CD1c-positive myeloid dendritic cell (primary cell): Measurements from ENCODE around the gene KBTBD12.

ENCODE experiments used
- DNase-seq: peaks from one replicate; pipeline ENCODE4 v3.0.0-alpha.2; 2016; ENCODE audit errors: extremely low spot score

KBTBD12 gene

GRCh38 chr3:127985655-127986225 lies 70.7 kb downstream of the KBTBD12 start:
- DNase-seq, result no peak

- DNase-seq, result no peak
These were observed 71.8 kb downstream of the KBTBD12 start for GRCh38 chr3:127986803-127987202.

DNA sequence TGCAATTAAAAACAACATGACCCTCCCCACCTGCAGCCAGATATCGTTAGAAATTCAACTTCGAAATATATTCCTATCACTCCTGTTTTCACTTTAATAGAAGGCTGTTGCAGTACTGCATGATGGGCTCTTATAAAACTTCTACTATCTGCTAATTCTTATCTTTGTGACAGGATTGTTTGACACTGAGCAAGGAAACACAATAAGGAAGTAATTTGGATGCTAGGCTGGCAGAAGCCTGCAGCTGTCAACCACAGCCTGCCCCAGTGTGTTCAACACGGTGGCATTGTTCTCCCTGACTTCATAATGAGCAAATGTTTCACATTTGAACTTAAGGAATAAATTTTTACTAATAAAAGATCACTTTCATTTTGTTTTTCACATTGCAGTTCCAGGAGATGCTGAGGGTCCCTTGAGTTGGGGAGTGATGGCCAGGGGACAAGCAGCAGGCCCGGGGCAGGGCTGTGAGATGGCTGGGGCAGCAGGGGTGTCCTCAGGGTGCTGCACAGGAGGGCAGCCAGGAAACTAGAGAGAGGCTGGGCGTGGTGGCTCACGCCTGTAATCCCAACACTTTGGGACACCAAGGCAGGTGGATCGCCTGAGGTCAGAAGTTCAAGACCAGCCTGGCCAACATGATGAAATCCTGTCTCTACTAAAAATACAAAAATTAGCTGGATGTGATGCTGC lies 72.4 kb downstream of the KBTBD12 start:
- DNase-seq, result no peak

DNA sequence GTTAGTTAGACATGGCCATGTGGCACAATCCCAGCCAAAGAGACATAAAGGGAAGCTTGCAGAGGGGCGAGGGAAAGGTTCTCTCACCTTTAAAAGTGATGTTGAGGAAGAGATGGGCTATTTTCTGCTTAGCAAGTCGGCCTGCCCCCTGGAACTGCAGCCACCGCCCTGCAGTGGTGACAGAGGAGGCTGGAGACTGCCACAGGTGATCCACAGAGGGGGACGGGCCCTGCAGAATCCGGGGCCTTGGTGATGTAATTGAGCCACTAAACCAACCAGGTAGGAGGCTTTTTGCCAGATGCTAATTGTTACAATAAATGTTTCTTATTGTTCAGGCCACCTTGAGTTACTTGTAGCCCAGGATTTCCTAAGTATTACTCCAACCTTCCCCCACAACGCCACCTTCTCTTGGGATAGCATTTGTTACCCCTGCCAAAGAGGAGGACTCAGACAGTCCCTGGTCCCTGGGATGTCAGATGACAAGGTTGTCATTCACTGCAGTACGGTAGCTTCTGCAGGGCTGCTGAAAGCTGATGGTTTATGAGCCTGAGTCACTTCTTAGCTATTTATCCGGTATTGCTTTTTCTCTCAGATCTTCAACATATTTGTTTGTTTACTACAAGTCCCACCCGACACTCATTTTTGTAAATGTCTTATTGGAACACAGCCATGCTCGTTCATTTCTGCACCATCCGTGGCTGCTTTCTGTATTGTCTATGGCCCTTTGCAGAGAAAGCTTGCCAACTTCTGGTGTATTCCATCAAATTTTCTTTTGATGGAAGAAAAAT lies 73.9 kb downstream of the KBTBD12 start:
- DNase-seq, result no peak

DNA sequence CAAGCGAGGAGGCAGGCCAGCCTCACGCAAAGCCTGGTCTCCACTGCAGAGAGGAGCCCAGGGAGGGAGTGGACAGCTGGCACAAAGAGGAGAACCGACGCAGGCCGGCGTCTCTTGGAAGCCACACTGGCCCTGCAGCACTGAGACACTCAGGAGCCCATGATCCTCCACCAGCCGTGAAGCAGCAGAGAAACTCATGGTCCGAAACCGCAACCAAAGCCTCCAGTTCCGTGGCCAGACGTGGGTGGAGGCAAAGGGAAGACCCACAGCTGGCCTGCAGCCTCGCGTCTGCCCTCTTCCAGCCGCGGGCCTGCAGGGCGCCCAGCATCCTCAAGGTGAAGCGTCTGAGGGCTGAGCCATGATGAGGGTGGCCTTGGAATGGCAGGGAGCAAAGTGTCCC lies 75.0 kb downstream of the KBTBD12 start:
- no peak for DNase-seq

DNA sequence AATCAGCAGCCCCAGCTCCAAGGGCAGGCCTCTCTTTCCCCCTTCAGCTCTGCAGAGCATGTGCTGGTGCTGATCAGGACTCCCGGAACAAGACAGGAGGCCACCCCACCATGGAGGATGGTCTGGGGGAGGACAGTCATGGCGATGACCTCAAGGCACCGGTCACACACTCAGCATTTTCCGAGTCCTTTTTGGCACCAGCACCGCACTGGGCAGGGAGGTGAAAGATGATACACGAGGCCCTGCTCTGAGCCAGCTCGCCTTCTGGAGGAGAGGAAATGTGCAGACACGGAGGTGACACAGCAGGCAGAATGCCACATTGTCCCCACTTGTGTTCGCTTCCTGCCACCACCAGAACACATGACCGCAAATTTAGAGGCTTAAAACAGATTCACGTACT lies 75.4 kb downstream of the KBTBD12 start:
- no peak for DNase-seq

DNA sequence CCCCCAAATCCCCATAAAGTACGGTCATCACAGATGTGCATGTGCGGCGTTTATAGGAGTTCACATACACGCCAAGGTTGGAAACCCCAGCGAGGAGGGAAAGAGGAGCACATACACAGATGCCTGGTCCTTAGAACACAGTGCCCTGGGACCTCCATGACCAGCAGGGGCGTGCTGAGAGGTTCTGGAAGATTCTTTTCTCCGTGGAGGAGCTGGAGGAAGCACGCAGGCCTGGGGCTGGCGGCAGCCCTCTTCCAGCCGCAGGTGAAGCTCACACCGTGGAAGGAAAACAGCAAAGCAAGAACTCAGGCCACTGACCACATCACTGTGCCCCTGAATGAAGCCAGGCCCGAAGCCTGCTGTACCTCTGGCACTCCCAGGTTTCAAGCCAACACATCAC lies 76.2 kb downstream of the KBTBD12 start:
- no peak for DNase-seq

GRCh38 chr3:127991681-127992080 lies 76.6 kb downstream of the KBTBD12 start:
- DNase-seq, result no peak

DNA sequence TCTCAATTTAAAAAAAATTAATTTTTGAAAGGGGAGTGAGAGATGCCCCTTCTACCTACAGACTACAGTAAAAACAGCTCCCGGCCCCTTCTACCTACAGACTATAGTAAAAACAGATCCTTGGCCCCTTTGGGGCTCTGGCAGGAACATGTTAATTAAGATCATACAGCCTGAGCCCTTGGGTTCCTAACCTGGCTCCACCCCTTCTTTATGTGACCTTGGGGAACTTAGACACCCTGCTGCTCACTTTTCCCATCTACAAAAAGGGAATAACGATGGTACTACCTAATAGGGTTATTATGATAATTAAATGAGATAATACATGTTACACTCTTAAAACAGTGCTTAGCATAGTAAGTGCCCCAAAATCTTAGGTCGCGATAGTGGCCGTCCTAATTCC lies 77.1 kb downstream of the KBTBD12 start:
- no peak for DNase-seq

- no peak for DNase-seq
These were observed 79.0 kb downstream of the KBTBD12 start for GRCh38 chr3:127994011-127994410.

- no peak for DNase-seq
These were observed 82.0 kb downstream of the KBTBD12 start for GRCh38 chr3:127997016-127997415.

- no peak for DNase-seq
These were observed 82.9 kb downstream of the KBTBD12 start for GRCh38 chr3:127997961-127998360.

GRCh38 chr3:127998596-127998995 lies 83.6 kb downstream of the KBTBD12 start:
- DNase-seq, result no peak

- no peak for DNase-seq
These were observed 84.6 kb downstream of the KBTBD12 start for GRCh38 chr3:127999509-128000106.

DNA sequence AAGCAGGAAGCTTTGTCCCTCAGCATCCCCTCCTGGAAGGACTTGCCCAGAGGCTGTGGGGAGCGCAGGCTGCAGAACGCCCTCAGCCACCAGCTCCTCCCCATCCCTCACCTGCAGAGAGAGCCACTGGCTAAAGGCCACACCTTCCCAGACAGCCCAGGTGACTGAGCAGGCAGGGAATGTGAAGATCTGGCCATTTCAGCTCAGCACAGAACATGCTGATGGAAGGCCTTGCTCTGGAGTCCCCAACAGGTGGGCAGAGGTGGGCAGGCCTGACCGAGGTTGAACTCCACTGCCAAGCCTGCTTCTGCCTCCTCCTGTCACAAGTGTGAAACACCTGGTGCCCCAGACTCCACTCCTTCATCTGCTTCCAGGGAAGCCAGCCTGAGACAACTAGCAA lies 86.5 kb downstream of the KBTBD12 start:
- DNase-seq, result no peak

DNA sequence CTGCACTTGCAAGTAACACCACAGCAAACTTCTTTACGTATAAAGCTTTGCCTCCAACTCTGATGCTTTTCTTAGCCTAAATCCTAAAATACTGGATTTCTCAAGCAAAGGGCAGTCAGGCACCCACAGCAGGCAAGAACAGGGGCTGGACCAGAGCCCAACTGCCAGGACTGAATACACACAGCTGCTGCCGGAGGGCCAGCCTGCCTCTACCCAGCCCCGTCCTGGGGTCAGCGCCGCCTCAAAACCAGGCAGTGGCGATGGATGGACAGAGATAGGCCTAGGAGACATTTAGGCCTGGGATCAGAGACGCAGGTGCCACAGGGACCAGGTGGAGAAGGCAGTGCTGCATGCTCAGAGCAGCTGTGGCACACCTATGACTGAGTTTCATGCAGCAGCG lies 89.6 kb downstream of the KBTBD12 start:
- DNase-seq, result no peak

- no peak for DNase-seq
These were observed 91.3 kb downstream of the KBTBD12 start for GRCh38 chr3:128006061-128007032.

GRCh38 chr3:128007033-128007424 lies 92.0 kb downstream of the KBTBD12 start:
- DNase-seq, result no peak

DNA sequence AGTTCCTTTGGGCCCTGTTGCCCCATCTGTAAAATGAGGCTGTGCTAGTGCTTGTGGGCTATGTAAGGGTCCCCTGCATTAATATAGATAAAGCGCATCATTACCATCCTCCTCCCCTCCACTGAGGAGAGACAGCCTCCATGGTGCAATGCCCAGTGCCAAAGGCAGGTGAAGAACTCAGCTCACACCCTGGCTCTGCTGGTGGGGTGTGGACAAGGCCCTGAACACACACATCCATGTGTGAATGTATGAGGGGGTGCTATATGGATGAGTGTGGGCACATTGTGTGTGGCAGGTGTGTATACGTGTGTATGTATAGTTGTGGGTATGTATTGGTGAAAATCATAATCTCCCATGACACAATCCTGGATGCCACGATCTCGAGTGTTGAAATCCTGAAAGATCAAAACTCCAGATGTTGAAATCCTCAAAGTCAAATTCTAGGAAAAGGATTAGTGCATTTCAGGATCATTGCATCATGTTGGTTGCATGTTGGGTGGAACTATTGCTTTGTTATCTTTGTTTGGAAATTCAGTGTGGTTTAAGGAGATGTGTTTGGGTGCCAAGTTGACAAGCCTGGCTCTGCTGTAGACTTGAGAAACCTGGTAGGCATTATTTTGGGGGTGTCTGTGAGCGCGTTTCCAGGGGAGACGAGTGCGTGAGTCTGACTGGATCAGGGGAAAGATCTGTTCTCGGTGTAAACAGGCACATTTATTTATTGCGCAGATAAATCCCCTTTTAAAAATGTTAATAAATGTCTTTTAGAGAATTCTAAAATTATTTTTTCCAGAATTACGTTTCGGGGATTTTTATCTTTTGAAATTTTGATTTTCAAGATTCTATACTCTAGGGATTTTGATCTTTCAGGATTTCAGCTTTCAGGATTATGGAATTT lies 95.2 kb downstream of the KBTBD12 start:
- no peak for DNase-seq

DNA sequence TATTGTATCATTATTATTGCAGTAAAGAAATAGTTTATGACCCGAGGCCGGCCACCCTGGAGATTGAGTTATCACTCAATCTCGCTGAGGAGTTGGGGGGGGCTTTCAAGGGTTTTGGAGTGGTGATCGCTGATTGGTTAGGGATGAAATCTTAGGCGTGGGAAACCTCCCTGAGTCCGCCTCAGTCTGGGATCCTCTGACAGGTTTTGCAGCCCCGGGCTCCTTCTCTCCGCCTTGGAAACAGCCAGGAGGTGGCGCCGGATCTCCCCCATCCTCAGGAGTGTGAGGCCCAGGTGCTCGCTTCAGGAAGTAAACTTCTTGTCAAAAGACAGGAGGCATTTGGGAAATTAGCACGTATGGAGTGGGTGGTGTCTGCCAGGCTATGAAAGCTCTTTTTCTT lies 96.1 kb downstream of the KBTBD12 start:
- DNase-seq, result no peak

- no peak for DNase-seq
These were observed 97.0 kb downstream of the KBTBD12 start for GRCh38 chr3:128012050-128012449.
